SK-N-MC (cell line): ENCODE measurements around the gene PPP1R12B.

Source experiments
- EZH2 ChIP-seq: fragments of 200-600 bp; sonication (generic); IDR thresholded peaks from one replicate; pipeline ENCODE4 v1.6.1; 2017; ENCODE audit warnings: antibody characterized with exemption
- POLR2AphosphoS5 ChIP-seq: IDR thresholded peaks from 2 replicates; pipeline ENCODE4 v1.6.1; 2012; ENCODE audit warnings: mild to moderate bottlenecking, low read depth, low read length, borderline replicate concordance

DNA sequence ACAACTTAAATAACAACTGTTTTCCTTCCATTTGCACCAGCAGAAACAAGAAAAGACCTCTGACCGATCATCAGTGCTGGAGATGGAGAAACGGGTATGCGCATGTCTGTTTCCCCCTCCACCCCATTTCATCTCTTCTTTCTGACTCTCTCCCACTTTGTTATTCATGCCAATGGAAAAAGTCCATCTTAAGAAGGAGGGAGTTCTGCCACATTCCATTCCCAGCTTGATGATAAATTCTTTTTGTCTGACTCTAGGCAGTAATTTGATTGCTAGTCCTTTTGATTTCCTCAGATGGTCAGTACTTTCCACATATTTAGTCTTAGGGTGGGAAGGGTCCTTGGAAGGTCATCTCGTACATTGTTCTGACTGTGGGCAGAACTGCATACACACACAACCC is 219.2 kb downstream of the PPP1R12B start:
- TF ChIP-seq POLR2AphosphoS5 (no peak), EZH2 (no peak)
